ENCODE data around the gene SLC46A1.

SLC46A1 gene

GRCh38 chr17:28386391-28386790 is 19.6 kb downstream of the SLC46A1 start:
- Mint-ChIP-seq H3K4me3 (no peak overlapping the region), H3K4me1 (no peaks in the 10 kb centered on the region), H3K36me3 (ENCODE audit: low read depth) (peaks cover 46% of the 10 kb centered on the region), H3K27ac (no peak overlapping the region), H3K9me3 (no peaks in the 10 kb centered on the region), H3K27me3 (ENCODE audit: low read depth) (peaks cover 47% of the 10 kb centered on the region)
- TF ChIP-seq, protein P1, sequence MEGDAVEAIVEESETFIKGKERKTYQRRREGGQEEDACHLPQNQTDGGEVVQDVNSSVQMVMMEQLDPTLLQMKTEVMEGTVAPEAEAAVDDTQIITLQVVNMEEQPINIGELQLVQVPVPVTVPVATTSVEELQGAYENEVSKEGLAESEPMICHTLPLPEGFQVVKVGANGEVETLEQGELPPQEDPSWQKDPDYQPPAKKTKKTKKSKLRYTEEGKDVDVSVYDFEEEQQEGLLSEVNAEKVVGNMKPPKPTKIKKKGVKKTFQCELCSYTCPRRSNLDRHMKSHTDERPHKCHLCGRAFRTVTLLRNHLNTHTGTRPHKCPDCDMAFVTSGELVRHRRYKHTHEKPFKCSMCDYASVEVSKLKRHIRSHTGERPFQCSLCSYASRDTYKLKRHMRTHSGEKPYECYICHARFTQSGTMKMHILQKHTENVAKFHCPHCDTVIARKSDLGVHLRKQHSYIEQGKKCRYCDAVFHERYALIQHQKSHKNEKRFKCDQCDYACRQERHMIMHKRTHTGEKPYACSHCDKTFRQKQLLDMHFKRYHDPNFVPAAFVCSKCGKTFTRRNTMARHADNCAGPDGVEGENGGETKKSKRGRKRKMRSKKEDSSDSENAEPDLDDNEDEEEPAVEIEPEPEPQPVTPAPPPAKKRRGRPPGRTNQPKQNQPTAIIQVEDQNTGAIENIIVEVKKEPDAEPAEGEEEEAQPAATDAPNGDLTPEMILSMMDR (IDR thresholded peaks at IDR 0.05; ENCODE audit: unreplicated experiment in 3 of 3), result no peak

- no peaks in the 10 kb centered on the region for H3K4me1 Mint-ChIP-seq
- TF ChIP-seq, protein P1 (IDR thresholded peaks at IDR 0.05; ENCODE audit: unreplicated experiment in 3 of 3), result no peak
- H3K9me3 Mint-ChIP-seq, result no peaks in the 10 kb centered on the region
Observed at GRCh38 chr17:28385406-28385805, 20.6 kb downstream of the SLC46A1 start.

GRCh38 chr17:28385037-28385400 is 21.0 kb downstream of the SLC46A1 start:
- H3K9me3 Mint-ChIP-seq, result no peaks in the 10 kb centered on the region
- H3K36me3 Mint-ChIP-seq (ENCODE audit: low read depth), result peaks cover 37% of the 10 kb centered on the region
- peaks cover 60% of the 10 kb centered on the region for H3K27me3 Mint-ChIP-seq (ENCODE audit: low read depth)
- peak overlapping the region; percentile 54 to 66 (median 63) for H3K4me3 Mint-ChIP-seq
- H3K27ac Mint-ChIP-seq, result no peak overlapping the region
- H3K4me1 Mint-ChIP-seq, result no peaks in the 10 kb centered on the region
- TF ChIP-seq, protein P1 (IDR thresholded peaks at IDR 0.05; ENCODE audit: unreplicated experiment in 3 of 3), result no peak

More at GRCh38 chr17:28385406-28385805, 20.6 kb downstream of the SLC46A1 start:
- Mint-ChIP-seq H3K27me3 (ENCODE audit: low read depth) (peaks cover 56% of the 10 kb centered on the region), H3K27ac (no peak overlapping the region), H3K4me3 (no peak overlapping the region), H3K36me3 (ENCODE audit: low read depth) (peaks cover 37% of the 10 kb centered on the region)

DNA sequence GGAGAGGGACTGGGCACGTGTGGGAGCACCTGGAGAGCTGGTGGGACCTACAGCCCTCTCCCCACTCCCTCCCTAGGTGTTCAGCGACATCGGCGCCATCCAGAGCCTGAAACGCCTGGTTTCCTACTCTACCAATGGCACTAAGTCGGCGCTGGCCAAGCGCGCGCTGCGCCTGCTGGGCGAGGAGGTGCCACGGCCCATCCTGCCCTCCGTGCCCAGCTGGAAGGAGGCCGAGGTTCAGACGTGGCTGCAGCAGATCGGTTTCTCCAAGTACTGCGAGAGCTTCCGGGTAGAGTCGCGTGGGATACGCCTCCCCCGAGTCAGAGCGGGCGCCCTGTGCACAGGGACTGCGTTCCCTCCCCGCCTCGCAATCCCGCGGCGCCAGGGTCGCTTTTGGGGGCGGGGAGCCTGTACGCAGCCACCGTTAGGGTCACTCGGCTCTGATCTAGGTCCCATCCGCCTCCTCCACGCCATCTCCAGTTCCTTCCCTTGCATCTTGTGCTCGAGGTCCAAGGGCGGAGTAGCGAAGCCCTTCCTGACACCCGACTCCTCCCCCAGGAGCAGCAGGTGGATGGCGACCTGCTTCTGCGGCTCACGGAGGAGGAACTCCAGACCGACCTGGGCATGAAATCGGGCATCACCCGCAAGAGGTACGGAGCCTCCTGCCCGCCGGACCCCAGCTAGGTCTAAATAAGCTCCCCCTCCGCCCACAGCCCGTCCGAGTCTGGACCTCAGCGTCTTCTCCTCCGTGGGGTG is 21.6 kb downstream of the SLC46A1 start:
- no peaks in the 10 kb centered on the region for H3K9me3 Mint-ChIP-seq
- H3K4me3 Mint-ChIP-seq, result peak overlapping the region; percentile 54 to 66 (median 63)
- H3K27ac Mint-ChIP-seq, result no peak overlapping the region
- H3K36me3 Mint-ChIP-seq (ENCODE audit: low read depth), result peaks cover 32% of the 10 kb centered on the region
- TF ChIP-seq, protein P1 (IDR thresholded peaks at IDR 0.05; ENCODE audit: unreplicated experiment in 3 of 3), result no peak
- H3K4me1 Mint-ChIP-seq, result no peaks in the 10 kb centered on the region
- H3K27me3 Mint-ChIP-seq (ENCODE audit: low read depth), result peaks cover 65% of the 10 kb centered on the region

DNA sequence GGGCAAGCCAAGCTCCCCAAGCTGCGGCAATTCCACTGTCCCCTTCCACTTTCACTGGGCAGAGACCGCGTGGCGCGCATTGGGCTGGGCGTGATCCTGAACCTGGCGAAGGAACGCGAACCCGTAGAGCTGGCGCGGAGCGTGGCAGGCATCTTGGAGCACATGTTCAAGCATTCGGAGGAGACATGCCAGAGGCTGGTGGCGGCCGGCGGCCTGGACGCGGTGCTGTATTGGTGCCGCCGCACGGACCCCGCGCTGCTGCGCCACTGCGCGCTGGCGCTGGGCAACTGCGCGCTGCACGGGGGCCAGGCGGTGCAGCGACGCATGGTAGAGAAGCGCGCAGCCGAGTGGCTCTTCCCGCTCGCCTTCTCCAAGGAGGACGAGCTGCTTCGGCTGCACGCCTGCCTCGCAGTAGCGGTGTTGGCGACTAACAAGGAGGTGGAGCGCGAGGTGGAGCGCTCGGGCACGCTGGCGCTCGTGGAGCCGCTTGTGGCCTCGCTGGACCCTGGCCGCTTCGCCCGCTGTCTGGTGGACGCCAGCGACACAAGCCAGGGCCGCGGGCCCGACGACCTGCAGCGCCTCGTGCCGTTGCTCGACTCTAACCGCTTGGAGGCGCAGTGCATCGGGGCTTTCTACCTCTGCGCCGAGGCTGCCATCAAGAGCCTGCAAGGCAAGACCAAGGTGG is 24.7 kb downstream of the SLC46A1 start:
- H3K27ac Mint-ChIP-seq, result no peak overlapping the region
- peaks cover 20% of the 10 kb centered on the region for H3K36me3 Mint-ChIP-seq (ENCODE audit: low read depth)
- TF ChIP-seq, protein P1 (IDR thresholded peaks at IDR 0.05; ENCODE audit: unreplicated experiment in 3 of 3), result peak in 2 of 3 experiments; percentile 26 to 37
- H3K4me1 Mint-ChIP-seq, result no peaks in the 10 kb centered on the region
- peaks cover 71% of the 10 kb centered on the region for H3K27me3 Mint-ChIP-seq (ENCODE audit: low read depth)
- H3K9me3 Mint-ChIP-seq, result no peaks in the 10 kb centered on the region
- peak overlapping the region in 2 of 3 experiments; percentile 10 to 15 for H3K4me3 Mint-ChIP-seq

All from nephron (organoid).